KOPT-K1 (cell line): ENCODE measurements around the gene ITGB5.
"Not testable (repeated sequence)": the region's sequence is repeated elsewhere in the genome, so short reads cannot be mapped to it uniquely, and the experiment has no call there.

ENCODE experiments used
- H3K27ac ChIP-seq: fragments of 200-600 bp; sonication (generic); 2 replicates; pipeline ENCODE4 v1.5.1; 2016; ENCODE audit warnings: antibody characterized with exemption, mild to moderate bottlenecking, low read depth, low read length; ENCODE audit not compliant: poor library complexity, severe bottlenecking
- H3K36me3 ChIP-seq: fragments of 200-600 bp; sonication (generic); 2 replicates; pipeline ENCODE4 v1.5.1; 2017; ENCODE audit warnings: antibody characterized with exemption, mild to moderate bottlenecking, low read length, moderate library complexity; ENCODE audit not compliant: insufficient read depth
- H3K9me3 ChIP-seq: fragments of 200-600 bp; sonication (generic); 2 replicates; pipeline ENCODE4 v1.5.1; 2017; ENCODE audit warnings: antibody characterized with exemption, low read length, mild to moderate bottlenecking; ENCODE audit not compliant: insufficient read depth, poor library complexity, severe bottlenecking

ITGB5 gene

DNA sequence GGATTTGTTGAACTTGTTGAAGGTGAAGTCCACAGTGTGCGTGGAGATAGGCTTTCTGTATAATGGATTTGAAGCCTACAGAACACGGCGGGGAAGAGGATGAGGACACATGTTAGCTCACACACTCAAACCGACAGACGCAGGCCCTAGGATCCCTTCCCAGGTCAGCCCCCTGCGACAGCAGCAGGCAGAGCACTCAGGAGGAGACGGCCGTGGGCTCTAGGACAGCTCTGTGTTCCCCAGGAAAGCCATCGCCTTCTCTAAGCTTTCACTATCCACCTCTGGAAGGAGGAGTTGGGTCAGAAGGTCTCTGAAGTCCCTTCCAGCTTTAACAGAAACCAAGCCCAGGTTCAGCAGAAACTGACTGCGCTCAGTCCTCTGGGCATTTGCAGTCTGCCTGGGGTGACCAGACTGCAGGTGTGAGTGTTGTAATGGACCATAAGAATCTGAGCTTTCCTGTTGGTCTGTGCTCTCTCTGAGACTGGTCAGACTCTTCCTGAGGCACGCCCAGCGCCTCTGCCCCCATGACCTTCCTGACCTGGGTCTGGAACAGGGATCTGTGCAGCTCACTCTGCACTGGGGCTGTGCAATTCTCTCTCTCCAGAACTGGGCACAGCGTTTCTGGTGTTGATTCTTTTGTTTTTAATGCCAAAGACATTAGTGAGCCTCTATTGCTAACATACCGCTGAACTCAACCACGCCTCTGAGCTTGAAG lies 123.4 kb downstream of the ITGB5 start:
- Histone ChIP-seq H3K9me3 (no peaks in the 10 kb centered on the region), H3K27ac (no peak overlapping the region), H3K36me3 (no peaks in the 10 kb centered on the region)

DNA sequence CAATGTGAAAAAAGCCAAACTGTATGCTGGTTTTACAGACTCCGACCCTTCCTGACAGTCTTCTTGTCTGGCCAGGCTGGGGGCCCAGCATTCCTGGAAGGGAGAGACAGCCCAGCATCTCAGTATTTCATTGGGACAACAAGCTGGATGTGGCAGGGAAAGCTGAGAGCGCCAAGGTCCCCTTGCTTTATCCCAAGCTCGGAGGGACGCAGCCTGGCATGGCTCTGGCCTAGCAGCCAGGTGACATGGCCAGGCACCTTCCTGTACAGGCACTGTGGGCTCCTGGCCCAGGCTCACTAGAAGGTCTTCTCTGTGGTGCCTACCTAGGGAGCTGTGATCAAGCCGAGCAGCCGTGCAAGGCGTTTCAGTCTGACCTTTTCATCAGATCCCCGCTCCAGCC lies 124.0 kb downstream of the ITGB5 start:
- Histone ChIP-seq H3K27ac (no peak overlapping the region), H3K36me3 (no peaks in the 10 kb centered on the region)

DNA sequence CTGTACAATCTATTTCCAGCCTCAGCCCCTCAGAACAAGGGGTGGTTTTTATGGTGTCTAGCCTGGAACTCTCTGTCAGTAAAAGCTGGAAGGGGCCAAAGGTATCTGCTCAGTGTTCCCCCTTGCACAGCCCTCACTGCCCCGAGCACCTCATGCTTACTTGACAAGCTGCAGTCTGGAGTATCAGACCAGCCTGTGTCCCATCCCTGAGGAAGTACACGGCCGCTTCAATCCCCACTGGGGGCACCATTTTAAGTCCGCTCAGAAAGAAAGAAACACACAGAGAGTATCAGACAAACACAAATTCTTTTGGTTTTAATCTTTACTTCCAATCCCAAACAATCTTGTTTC lies 124.5 kb downstream of the ITGB5 start:
- Histone ChIP-seq H3K27ac (no peak overlapping the region), H3K36me3 (no peaks in the 10 kb centered on the region), H3K9me3 (no peaks in the 10 kb centered on the region)

More for the DNA sequence above, 124.0 kb downstream of the ITGB5 start:
- H3K9me3 ChIP-seq = no peaks in the 10 kb centered on the region

DNA sequence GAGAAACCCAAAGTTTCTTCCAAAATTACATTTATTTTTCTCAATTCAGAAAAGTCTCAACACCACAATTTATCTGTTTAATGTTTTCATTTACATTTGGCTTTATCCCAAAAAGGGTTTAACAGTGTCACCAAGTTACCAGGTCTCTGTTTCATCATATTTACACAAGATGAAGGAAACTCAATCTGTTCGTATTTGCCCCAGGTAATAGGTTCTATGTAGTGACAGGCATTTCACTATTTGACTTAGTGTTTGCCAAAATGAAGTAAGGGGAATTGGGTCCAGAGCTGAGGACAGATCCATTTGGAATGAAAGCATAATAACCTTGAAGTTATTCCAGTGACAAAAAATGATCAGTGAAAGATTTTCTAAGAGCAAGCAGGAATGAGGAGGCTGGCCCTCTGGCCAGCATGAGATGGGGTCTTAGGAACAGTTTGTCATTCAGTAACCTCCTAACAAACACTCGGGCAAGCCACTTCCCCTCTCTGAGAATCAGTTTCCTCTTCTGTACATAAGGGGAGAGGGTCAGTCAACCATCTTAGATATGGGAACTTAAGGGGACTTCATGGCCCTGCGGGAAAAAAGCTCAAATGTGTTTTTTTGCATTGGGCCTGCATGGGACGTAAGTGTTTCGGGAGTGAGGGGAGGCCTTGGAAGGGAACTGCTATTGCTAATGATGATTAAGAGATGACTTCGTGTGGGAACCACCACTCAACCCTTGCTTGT lies 125.1 kb downstream of the ITGB5 start:
- H3K36me3 ChIP-seq = no peaks in the 10 kb centered on the region
- no peak overlapping the region for H3K27ac ChIP-seq
- no peaks in the 10 kb centered on the region for H3K9me3 ChIP-seq

DNA sequence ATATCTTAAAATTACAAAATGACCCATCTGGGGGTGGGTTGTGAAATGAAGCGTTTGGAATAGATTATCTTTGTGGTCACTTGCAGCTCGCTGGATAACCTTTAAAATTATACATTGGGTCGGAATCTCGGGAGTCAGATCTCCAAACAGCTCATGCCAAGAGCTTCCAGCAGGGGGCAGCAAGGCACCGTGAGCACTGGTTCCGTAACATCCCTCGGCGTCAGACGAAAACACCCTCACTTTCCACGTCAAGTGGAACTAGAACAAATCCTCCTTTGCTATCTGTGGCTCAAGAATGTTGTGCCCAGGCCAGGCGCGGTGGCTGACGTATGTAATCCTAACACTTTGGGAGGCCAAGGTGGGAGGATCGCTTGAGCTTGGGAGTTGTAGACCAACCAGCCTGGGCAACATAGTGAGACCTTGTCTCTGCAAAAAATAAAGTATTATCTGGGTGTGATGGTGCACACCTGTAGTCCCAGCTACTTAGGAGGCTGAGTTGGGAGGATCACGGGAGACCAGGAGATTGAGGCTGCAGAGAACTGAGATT lies 125.8 kb downstream of the ITGB5 start:
- Histone ChIP-seq H3K9me3 (no peaks in the 10 kb centered on the region), H3K36me3 (no peaks in the 10 kb centered on the region), H3K27ac (no peak overlapping the region)

DNA sequence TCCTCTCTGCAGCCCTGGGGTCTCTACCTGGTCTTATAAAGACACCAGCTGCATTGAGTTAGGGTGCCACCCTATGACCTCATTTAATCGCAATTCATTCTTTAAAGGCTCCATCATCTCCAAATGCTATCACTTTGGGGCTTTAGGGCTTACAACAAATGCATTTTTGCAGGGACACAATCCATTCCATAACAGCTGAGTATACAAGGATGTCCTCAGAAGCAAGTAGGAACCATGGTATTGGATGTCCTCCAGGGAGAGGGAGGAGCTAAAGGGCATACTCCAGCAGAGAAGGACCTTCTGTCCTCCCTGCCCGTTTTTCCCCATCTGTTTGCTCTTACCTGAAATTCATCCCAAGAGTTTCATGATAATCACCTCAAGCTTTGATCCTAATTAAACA lies 126.6 kb downstream of the ITGB5 start:
- H3K36me3 ChIP-seq = no peaks in the 10 kb centered on the region
- H3K27ac ChIP-seq = no peak overlapping the region

DNA sequence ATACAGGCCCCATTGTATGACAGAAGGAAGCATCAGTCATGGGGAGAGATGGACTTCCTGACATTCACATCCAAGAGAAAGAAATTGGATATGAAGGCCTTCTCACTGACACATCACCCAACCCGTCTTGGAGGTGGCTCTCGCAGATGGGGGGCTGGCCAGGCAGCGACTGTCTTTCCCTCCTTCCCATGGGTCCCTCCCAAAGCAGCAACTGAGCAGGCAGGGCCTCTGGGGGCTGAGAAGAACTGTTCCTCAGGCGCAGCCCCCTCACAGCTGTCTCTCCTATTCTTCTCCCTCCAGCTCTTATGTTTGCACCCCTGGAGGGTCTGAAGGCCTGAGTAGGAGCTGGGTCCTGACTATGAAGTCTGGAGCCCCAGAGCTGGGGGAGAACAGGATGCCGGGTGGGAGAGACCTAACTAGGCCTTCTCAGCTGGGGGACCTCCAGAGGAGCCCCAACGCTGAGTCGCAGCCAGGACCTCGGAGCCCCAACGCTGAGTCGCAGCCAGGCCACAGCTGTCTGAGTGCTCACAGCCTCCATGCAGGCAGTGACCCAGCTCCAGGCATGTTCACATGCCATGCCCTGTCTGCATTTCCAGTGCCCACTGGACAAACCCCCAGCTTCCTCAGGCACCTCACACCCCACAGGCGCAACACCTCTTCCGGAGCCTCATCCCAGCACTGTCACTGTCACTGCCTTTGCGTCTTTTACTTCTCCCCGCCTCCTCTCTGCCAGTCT lies 127.3 kb downstream of the ITGB5 start:
- Histone ChIP-seq H3K36me3 (no peaks in the 10 kb centered on the region), H3K9me3 (no peaks in the 10 kb centered on the region), H3K27ac (no peak overlapping the region)

More for the DNA sequence above, 126.6 kb downstream of the ITGB5 start:
- no peaks in the 10 kb centered on the region for H3K9me3 ChIP-seq

DNA sequence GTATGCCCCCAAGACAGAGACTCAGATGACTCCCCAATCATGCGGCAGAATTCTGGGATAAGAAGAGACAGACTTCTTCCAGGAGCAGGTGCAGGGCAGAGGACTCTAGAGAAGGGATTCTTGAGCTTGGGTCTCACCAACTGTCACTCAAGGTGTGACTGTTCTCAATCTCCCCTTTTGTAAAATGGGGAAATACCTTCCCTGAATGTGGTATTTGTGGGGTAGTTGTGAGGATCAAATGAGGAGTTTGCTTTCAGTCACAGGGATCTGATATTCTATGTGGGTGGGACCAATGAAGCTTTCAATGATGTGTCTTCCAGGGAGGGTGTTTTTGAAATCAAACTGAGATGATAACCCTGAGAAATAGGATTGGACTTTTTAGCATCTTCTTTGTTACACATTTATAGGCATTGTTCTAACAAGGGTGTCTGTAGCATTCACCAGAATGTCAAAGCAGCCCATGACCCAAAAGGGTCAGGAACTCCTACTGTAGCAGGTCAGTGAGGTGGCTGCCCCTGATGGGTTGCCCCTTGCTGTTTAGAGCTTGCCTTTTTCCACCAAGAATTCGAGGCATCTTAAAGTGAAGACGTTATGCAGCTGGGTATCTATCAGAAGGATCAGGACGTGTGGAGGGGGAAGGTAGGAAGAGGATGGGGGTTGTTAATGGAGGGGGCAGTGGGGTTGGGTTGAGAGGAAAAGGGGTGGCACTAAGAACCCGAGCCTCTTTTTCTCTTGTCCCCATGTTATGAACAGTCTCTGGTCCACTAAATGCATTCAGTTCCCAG lies 128.1 kb downstream of the ITGB5 start:
- Histone ChIP-seq H3K36me3 (no peaks in the 10 kb centered on the region), H3K9me3 (no peaks in the 10 kb centered on the region), H3K27ac (no peak overlapping the region)

DNA sequence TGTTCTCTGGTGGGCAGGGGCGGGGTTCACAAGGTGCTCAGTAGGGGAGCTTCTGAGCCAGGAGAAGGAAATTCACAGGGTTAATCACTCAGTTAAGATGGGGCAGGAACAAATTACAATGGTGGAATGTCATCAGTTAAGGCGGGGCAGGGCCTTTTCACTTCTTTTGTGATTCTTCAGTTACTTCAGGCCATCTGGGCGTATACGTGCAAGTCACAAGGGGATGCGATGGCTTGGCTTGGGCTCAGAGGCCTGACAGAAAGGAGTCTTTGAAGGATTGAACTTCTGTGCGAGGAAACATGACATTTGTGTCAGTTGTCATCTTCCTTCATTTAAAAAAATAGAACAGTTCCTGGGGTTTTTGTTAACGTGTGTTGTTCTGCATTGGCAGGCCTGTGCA lies 129.2 kb downstream of the ITGB5 start:
- not testable (repeated sequence) for H3K36me3 ChIP-seq, H3K27ac ChIP-seq, H3K9me3 ChIP-seq

DNA sequence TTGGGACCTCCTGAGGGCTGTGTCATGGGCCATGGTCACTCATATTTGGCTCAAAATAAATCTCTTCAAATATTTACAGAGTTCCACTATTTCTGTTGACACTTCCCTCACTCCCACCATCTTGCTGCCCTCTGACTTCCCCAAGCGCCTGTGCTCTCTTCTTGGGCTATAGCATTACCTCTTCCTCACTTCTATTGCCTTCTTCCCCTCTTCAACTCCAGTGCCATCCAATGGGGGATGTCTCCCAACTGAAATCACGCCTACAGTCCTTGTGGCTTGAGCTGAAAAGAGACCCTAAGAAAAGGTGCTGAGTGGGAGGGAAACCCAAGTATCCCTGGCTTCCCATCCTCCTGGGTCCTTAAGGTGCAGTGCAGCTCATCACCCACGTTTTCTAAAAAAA lies 135.1 kb downstream of the ITGB5 start:
- no peak overlapping the region for H3K27ac ChIP-seq
- H3K36me3 ChIP-seq = peaks cover 8% of the 10 kb centered on the region
- no peaks in the 10 kb centered on the region for H3K9me3 ChIP-seq

DNA sequence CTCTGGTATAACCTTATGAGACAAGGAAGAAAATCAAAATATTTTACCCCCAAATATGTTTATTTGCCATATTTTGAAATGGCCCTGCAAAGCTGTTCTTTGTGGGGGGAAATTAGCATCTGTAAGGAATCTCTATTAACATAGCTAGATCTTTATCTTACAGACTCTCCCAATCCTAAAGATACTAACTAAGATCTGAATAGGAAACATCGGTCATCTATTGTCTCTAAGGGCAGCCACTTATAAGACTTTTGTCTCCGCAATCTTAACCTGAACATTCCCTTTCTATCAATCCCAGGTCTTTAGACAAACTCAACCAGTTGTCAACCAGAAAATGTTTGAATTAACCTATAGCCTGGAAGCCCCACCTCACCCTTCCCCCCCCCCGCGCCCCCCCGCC lies 135.7 kb downstream of the ITGB5 start:
- H3K27ac ChIP-seq = no peak overlapping the region

DNA sequence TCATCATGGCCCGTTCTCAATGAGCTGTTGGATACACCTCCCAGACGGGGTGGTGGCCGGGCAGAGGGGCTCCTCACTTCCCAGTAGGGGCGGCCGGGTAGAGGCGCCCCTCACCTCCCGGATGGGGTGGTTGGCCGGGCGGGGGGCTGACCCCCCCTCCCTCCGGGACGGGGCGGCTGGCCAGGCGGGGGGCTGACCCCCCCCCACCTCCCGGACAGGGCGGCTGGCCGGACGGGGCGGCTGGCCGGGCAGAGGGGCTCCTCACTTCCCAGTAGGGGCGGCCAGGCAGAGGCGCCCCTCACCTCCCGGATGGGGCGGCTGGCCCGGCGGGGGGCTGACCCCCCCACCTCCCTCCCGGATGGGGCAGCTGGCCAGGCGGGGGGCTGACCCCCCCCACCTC lies 137.3 kb downstream of the ITGB5 start:
- peaks cover 30% of the 10 kb centered on the region for H3K36me3 ChIP-seq
- H3K27ac ChIP-seq, H3K9me3 ChIP-seq: not testable (repeated sequence)

More for the DNA sequence above, 135.7 kb downstream of the ITGB5 start:
- H3K9me3 ChIP-seq = no peaks in the 10 kb centered on the region
- H3K36me3 ChIP-seq = peaks cover 13% of the 10 kb centered on the region

DNA sequence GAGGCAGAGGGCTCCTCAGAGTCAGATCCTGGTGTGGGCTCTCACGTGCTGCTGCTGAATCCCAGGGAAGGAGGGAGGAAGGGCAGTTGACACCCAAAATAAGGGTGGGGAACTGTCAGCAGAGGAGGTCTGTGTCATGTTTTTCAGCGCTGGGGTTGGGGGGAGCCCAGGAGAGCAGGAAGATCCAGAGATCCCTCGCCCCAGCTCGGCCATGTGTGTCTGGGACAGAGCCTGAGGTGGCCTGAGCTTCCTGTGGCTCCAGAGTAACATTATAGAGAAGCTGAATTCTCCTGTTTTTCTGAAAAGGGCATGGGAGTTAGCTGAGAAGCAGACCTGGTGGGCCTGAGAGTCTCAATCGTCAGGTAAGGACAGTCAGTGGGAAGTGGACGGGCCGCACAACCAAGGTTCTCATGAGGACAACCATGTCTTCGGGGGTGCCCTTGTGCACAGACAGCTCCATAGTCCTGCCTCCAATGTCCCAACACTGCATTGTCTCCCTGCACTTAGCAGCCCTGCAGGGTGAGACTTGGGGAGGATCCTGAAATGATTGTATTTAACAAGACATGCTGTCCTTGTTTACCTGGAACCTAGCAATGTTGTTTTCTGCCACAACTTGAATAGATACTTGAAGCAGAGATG lies 138.5 kb downstream of the ITGB5 start:
- Histone ChIP-seq H3K27ac (no peak overlapping the region), H3K36me3 (peaks cover 42% of the 10 kb centered on the region), H3K9me3 (no peaks in the 10 kb centered on the region)
